Liver (tissue), 9 donors: Measurements from ENCODE around the gene CHRM5. TPM values are rescaled to one million over a fixed set of nuclear protein-coding genes. Genes with fewer than 3 reads are reported as not detected.

Source experiments
- DNase-seq: peaks from one replicate; pipeline ENCODE4 v3.0.0-alpha.2; 2017; ENCODE audit warnings: low spot score
- H3K27ac ChIP-seq, 2 donors: one replicate each; pipeline ENCODE4 v1.7.0; 2013; ENCODE audit warnings: inconsistent platforms in 2 of 2, low read length in 2 of 2, control low read depth in 1 of 2, low read depth in 1 of 2, mild to moderate bottlenecking in 1 of 2
- H3K27me3 ChIP-seq, 4 donors: one replicate each; pipeline versions ENCODE4 v1.6.1 to v1.7.0; 2013; ENCODE audit warnings: low read length in 3 of 4, inconsistent platforms in 1 of 4, mild to moderate bottlenecking in 1 of 4, moderate library complexity in 1 of 4; ENCODE audit not compliant: control insufficient read depth in 4 of 4, insufficient read depth in 4 of 4
- H3K36me3 ChIP-seq, 4 donors: one replicate each; pipeline versions ENCODE4 v1.6.1 to v1.7.0; 2013; ENCODE audit warnings: low read length in 3 of 4, mild to moderate bottlenecking in 3 of 4, low read depth in 1 of 4, moderate library complexity in 1 of 4; ENCODE audit not compliant: control insufficient read depth in 4 of 4, insufficient read depth in 3 of 4
- H3K4me1 ChIP-seq, 4 donors: one replicate each; pipeline versions ENCODE4 v1.6.1 to v1.7.0; 2013; ENCODE audit warnings: low read length in 3 of 4, mild to moderate bottlenecking in 3 of 4, moderate library complexity in 1 of 4; ENCODE audit not compliant: control insufficient read depth in 4 of 4, insufficient read depth in 4 of 4
- H3K4me3 ChIP-seq, 3 donors: one replicate each; pipeline versions ENCODE4 v1.6.1 to v1.7.0; 2013; ENCODE audit warnings: low read length in 3 of 3, control low read depth in 1 of 3, low read depth in 1 of 3, mild to moderate bottlenecking in 1 of 3
- H3K9ac ChIP-seq, 2 donors: one replicate each; pipeline ENCODE4 v1.7.0; 2013; ENCODE audit warnings: low read length in 2 of 2, mild to moderate bottlenecking in 2 of 2, moderate library complexity in 2 of 2, control low read depth in 1 of 2, low read depth in 1 of 2
- H3K9me3 ChIP-seq, 4 donors: one replicate each; pipeline versions ENCODE4 v1.6.1 to v1.7.0; 2013; ENCODE audit warnings: low read length in 3 of 4; ENCODE audit not compliant: control insufficient read depth in 4 of 4
- ATF3 ChIP-seq: IDR thresholded peaks from 2 replicates; pipeline ENCODE4 v1.6.1; 2016; ENCODE audit warnings: antibody characterized with exemption
- CTCF ChIP-seq: fragments of 150-350 bp; IDR thresholded peaks from 2 replicates; pipeline ENCODE4 v1.5.1; 2017; ENCODE audit warnings: improper control_type of control experiment, low read depth, low read length; ENCODE audit not compliant: missing input control
- EGR1 ChIP-seq, 2 donors: IDR thresholded peaks; 2 replicates each; pipeline ENCODE4 v1.6.1; 2016 to 2018; ENCODE audit warnings: antibody characterized with exemption in 2 of 2, low read depth in 2 of 2
- FOXA1 ChIP-seq: IDR thresholded peaks from 2 replicates; pipeline ENCODE4 v1.6.1; 2016; ENCODE audit warnings: antibody characterized with exemption
- FOXA2 ChIP-seq: IDR thresholded peaks from 2 replicates; pipeline ENCODE4 v1.6.1; 2016; ENCODE audit warnings: antibody characterized with exemption
- GABPA ChIP-seq, 2 donors: IDR thresholded peaks in 1 of 2; conservative IDR thresholded peaks in 1 of 2; 2 replicates each; pipeline ENCODE4 v1.6.1; 2016; ENCODE audit warnings: antibody characterized with exemption in 2 of 2, mild to moderate bottlenecking in 1 of 2, moderate library complexity in 1 of 2
- HNF4A ChIP-seq, 2 donors: conservative IDR thresholded peaks; 2 replicates each; pipeline ENCODE4 v1.6.1; 2016; ENCODE audit warnings: antibody characterized with exemption in 2 of 2, mild to moderate bottlenecking in 2 of 2
- HNF4G ChIP-seq: IDR thresholded peaks from 2 replicates; pipeline ENCODE4 v1.6.1; 2016; ENCODE audit warnings: antibody characterized with exemption
- JUND ChIP-seq, 2 donors: IDR thresholded peaks; 2 replicates each; pipeline ENCODE4 v1.6.1; 2016; ENCODE audit warnings: antibody characterized with exemption in 2 of 2
- MAX ChIP-seq: IDR thresholded peaks from 2 replicates; pipeline ENCODE4 v1.6.1; 2016; ENCODE audit warnings: antibody characterized with exemption
- NR2F2 ChIP-seq: IDR thresholded peaks from 2 replicates; pipeline ENCODE4 v1.6.1; 2016; ENCODE audit warnings: antibody characterized with exemption
- RAD21 ChIP-seq, 2 donors: IDR thresholded peaks; 2 replicates each; pipeline ENCODE4 v1.6.1; 2016; ENCODE audit warnings: antibody characterized with exemption in 2 of 2, mild to moderate bottlenecking in 2 of 2
- REST ChIP-seq: IDR thresholded peaks from 2 replicates; pipeline ENCODE4 v1.6.1; 2016; ENCODE audit warnings: antibody characterized with exemption, mild to moderate bottlenecking
- RXRA ChIP-seq, 2 donors: IDR thresholded peaks; 2 replicates each; pipeline ENCODE4 v1.6.1; 2017 to 2018; ENCODE audit warnings: antibody characterized with exemption in 2 of 2, mild to moderate bottlenecking in 1 of 2
- SP1 ChIP-seq: IDR thresholded peaks from 2 replicates; pipeline ENCODE4 v1.6.1; 2018; ENCODE audit warnings: antibody characterized with exemption, mild to moderate bottlenecking
- TAF1 ChIP-seq: conservative IDR thresholded peaks from 2 replicates; pipeline ENCODE4 v1.6.1; 2016; ENCODE audit warnings: antibody characterized with exemption, mild to moderate bottlenecking
- YY1 ChIP-seq: IDR thresholded peaks from 2 replicates; pipeline ENCODE4 v1.6.1; 2016; ENCODE audit warnings: antibody characterized with exemption, mild to moderate bottlenecking
- ZBTB33 ChIP-seq: IDR thresholded peaks from 2 replicates; pipeline ENCODE4 v1.6.1; 2016; ENCODE audit warnings: antibody characterized with exemption
- WGBS: extraction: QIAGEN DNeasy Blood & Tissue Kit; methylation state at CpG from one replicate; pipeline ENCODE4 v1.1.7; 2013; 5-methylcytosine and 5-hydroxymethylcytosine counted together
- polyA plus RNA-seq, 2 donors: library from polyadenylated mRNA; stranded (reverse) in 1 of 2; unstranded in 1 of 2; fragments of 200-250 nt in 1 of 2; fragments of >200 nt in 1 of 2; fragmentation: Nextera tagmentation in 1 of 2; extraction: Ambion mirVana in 1 of 2; gene quantifications; one replicate each; pipeline versions ENCODE4 v1.2.1 to v1.2.3, GENCODE V29; 2013 to 2015
- total RNA-seq, 2 donors: library from RNA; depleted of rRNA; stranded (reverse); fragments of >200 nt; gene quantifications; one replicate each; pipeline ENCODE4 v1.2.3, GENCODE V29; 2014
- donor health status: healthy.
- donor health status: healthy.
- donor health status: healthy.
- donor health status: healthy.
- donor health status: healthy.

Gene CHRM5
- total and polyA plus RNA-seq, 4 donors = 0.38 TPM; not detected in 3

GRCh38 chr15:33985751-33986150 is 17.5 kb downstream of the CHRM5 start:
- WGBS = 63% methylated on average over 3 of the region's 3 CpGs
- Histone ChIP-seq H3K4me1 (no peaks in the 10 kb centered on the region), H3K36me3 (no peaks in the 10 kb centered on the region), H3K9me3 (no peaks in the 10 kb centered on the region), H3K27me3 (no peaks in the 10 kb centered on the region), H3K4me3 (no peak overlapping the region), H3K9ac (no peak overlapping the region), H3K27ac (no peak overlapping the region)
- DNase-seq = no peak
- TF ChIP-seq SP1 = no peak
- TF ChIP-seq CTCF = no peak
- TF ChIP-seq RXRA (IDR thresholded peaks at IDR 0.05) = no peak
- TF ChIP-seq RAD21 (IDR thresholded peaks at IDR 0.05) = no peak
- no peak for TF ChIP-seq FOXA2
- no peak for TF ChIP-seq HNF4A (conservative IDR thresholded peaks at IDR 0.05)
- no peak for TF ChIP-seq ZBTB33
- no peak for TF ChIP-seq NR2F2
- no peak for TF ChIP-seq GABPA (IDR thresholded peaks at IDR 0.05 in 1 of 2, conservative IDR thresholded peaks at IDR 0.05 in 1 of 2)
- no peak for TF ChIP-seq TAF1
- TF ChIP-seq FOXA1 = no peak
- TF ChIP-seq EGR1 (IDR thresholded peaks at IDR 0.05; ENCODE audit: low read depth in 2 of 2) = no peak
- TF ChIP-seq HNF4G = no peak

GRCh38 chr15:33987444-33987843 is 19.1 kb downstream of the CHRM5 start:
- H3K27ac ChIP-seq = no peak overlapping the region
- H3K27me3 ChIP-seq = no peaks in the 10 kb centered on the region
- no peak for DNase-seq
- no peak overlapping the region for H3K4me3 ChIP-seq
- TF ChIP-seq FOXA1 (no peak), TAF1 (no peak), FOXA2 (no peak), RXRA (IDR thresholded peaks at IDR 0.05) (no peak), ZBTB33 (no peak), HNF4A (conservative IDR thresholded peaks at IDR 0.05) (no peak), REST (no peak), SP1 (no peak), JUND (IDR thresholded peaks at IDR 0.05) (no peak), ATF3 (no peak), RAD21 (IDR thresholded peaks at IDR 0.05) (no peak), GABPA (IDR thresholded peaks at IDR 0.05 in 1 of 2, conservative IDR thresholded peaks at IDR 0.05 in 1 of 2) (no peak), HNF4G (no peak), EGR1 (IDR thresholded peaks at IDR 0.05; ENCODE audit: low read depth in 2 of 2) (no peak), MAX (no peak), YY1 (no peak), NR2F2 (no peak), CTCF (no peak)
- no peak overlapping the region for H3K9ac ChIP-seq
- H3K4me1 ChIP-seq = no peaks in the 10 kb centered on the region
- no peaks in the 10 kb centered on the region for H3K36me3 ChIP-seq
- 98% methylated on average over 3 of the region's 3 CpGs for WGBS
- H3K9me3 ChIP-seq = no peaks in the 10 kb centered on the region
